ENCODE data around the gene C3orf22.

The C3orf22 gene

GRCh38 chr3:126573492-126574117 lies 14.9 kb upstream of the C3orf22 start:
- Histone ChIP-seq H3K27me3 (ENCODE audit: control insufficient read depth, insufficient read depth, low read length) (no peaks in the 10 kb centered on the region), H3K4me3 (ENCODE audit: low read depth, low read length) (no peak overlapping the region), H3K4me1 (ENCODE audit: control insufficient read depth, insufficient read depth, low read length) (no peaks in the 10 kb centered on the region), H3K9me3 (ENCODE audit: control insufficient read depth, insufficient read depth, low read length) (no peaks in the 10 kb centered on the region), H3K9ac (ENCODE audit: low read depth, low read length) (no peak overlapping the region), H3K36me3 (ENCODE audit: control insufficient read depth, insufficient read depth, low read length) (no peaks in the 10 kb centered on the region)

DNA sequence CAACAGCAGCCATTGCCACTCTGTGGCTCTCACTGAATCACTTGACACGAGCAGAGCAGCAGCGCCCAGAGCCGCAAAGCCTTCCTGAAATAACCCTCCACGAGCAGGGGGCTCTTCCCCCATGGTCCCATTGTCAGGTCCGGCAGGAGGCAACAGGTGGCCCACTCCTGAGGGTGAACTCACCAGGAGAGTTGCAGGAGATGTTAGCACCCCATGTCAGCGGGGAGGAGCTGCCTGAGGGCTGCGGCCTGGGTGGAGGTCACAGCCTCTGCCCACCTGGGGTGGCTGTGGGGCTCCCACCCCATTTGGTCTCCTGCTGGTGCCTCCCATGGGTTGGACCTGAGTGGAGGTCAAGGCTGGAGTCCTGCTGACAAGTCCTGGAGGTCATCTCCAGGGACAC lies 12.3 kb upstream of the C3orf22 start:
- Histone ChIP-seq H3K9me3 (ENCODE audit: control insufficient read depth, insufficient read depth, low read length) (no peaks in the 10 kb centered on the region), H3K4me3 (ENCODE audit: low read depth, low read length) (no peak overlapping the region)

GRCh38 chr3:126570103-126570541 lies 11.4 kb upstream of the C3orf22 start:
- Histone ChIP-seq H3K4me3 (ENCODE audit: low read depth, low read length) (no peak overlapping the region), H3K9me3 (ENCODE audit: control insufficient read depth, insufficient read depth, low read length) (no peaks in the 10 kb centered on the region), H3K9ac (ENCODE audit: low read depth, low read length) (no peak overlapping the region), H3K4me1 (ENCODE audit: control insufficient read depth, insufficient read depth, low read length) (no peaks in the 10 kb centered on the region), H3K27me3 (ENCODE audit: control insufficient read depth, insufficient read depth, low read length) (no peaks in the 10 kb centered on the region), H3K36me3 (ENCODE audit: control insufficient read depth, insufficient read depth, low read length) (no peaks in the 10 kb centered on the region)

More for the DNA sequence above, 12.3 kb upstream of the C3orf22 start:
- Histone ChIP-seq H3K9ac (ENCODE audit: low read depth, low read length) (no peak overlapping the region), H3K4me1 (ENCODE audit: control insufficient read depth, insufficient read depth, low read length) (no peaks in the 10 kb centered on the region), H3K27me3 (ENCODE audit: control insufficient read depth, insufficient read depth, low read length) (no peaks in the 10 kb centered on the region), H3K36me3 (ENCODE audit: control insufficient read depth, insufficient read depth, low read length) (no peaks in the 10 kb centered on the region)

DNA sequence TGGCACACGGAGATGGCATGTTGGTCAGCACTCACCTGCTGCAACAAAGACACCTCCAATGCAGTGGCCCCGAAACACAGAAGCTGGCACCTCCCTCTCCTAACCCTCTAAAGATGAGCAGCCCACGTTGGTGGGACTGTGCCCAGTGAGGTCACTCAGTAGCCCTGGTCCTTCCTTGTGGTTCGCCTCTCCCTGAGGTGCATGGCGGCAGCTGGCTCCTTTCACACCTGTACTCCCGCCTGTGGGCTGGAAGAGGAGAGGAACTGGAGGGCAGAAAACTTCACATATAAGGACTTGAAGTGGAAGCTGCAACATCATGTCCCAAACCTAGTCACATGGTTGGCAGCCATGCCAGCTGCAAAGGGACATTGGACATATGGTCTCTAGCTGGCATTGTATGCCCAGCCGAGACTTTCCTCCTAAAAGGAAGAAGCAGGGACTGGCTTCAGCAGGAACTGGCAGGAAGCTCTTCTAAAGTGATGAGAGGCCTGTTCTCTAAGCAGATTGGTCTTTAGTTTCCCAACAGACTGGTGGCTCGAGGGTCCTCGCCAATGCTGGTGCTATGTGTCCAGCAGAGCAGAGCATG lies 10.8 kb upstream of the C3orf22 start:
- Histone ChIP-seq H3K9me3 (ENCODE audit: control insufficient read depth, insufficient read depth, low read length) (no peaks in the 10 kb centered on the region), H3K4me1 (ENCODE audit: control insufficient read depth, insufficient read depth, low read length) (no peaks in the 10 kb centered on the region), H3K27me3 (ENCODE audit: control insufficient read depth, insufficient read depth, low read length) (no peaks in the 10 kb centered on the region), H3K4me3 (ENCODE audit: low read depth, low read length) (no peak overlapping the region), H3K36me3 (ENCODE audit: control insufficient read depth, insufficient read depth, low read length) (no peaks in the 10 kb centered on the region), H3K9ac (ENCODE audit: low read depth, low read length) (no peak overlapping the region)

- Histone ChIP-seq H3K9me3 (ENCODE audit: control insufficient read depth, insufficient read depth, low read length) (no peaks in the 10 kb centered on the region), H3K4me3 (ENCODE audit: low read depth, low read length) (no peak overlapping the region), H3K4me1 (ENCODE audit: control insufficient read depth, insufficient read depth, low read length) (no peaks in the 10 kb centered on the region), H3K36me3 (ENCODE audit: control insufficient read depth, insufficient read depth, low read length) (no peaks in the 10 kb centered on the region), H3K27me3 (ENCODE audit: control insufficient read depth, insufficient read depth, low read length) (no peaks in the 10 kb centered on the region), H3K9ac (ENCODE audit: low read depth, low read length) (no peak overlapping the region)
These were observed 10.1 kb upstream of the C3orf22 start for GRCh38 chr3:126568776-126569342.

- no peaks in the 10 kb centered on the region for H3K27me3 ChIP-seq (ENCODE audit: control insufficient read depth, insufficient read depth, low read length)
- no peak overlapping the region for H3K9ac ChIP-seq (ENCODE audit: low read depth, low read length)
- no peaks in the 10 kb centered on the region for H3K9me3 ChIP-seq (ENCODE audit: control insufficient read depth, insufficient read depth, low read length)
- H3K4me1 ChIP-seq (ENCODE audit: control insufficient read depth, insufficient read depth, low read length): no peaks in the 10 kb centered on the region
- H3K4me3 ChIP-seq (ENCODE audit: low read depth, low read length): no peak overlapping the region
- H3K36me3 ChIP-seq (ENCODE audit: control insufficient read depth, insufficient read depth, low read length): no peaks in the 10 kb centered on the region
These were observed 9.1 kb upstream of the C3orf22 start for GRCh38 chr3:126567696-126568438.

DNA sequence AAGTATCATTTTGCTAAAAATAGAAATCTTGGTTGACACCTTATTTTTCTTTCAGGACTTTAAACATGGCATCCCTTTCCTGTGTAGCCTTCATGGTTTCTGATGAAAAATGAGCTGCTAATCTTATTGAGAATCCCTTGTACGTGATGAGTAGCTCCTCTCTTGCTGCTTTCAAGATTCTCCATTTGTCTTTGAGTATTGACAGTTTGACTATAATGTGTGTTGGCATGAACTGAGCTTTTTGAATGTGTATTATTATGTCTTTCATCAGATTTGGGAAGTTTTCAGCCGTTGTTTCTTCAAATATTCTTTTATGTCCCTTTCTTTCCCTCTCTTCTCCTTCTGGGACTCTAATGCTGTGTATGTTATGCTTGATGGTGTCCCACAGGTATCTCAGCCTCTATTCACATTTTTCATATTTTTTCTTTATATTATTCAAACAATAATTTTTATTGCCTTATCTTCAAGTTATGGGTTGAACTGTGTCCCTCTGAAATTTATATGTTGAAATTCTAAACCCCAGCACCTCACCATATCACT lies 4.1 kb upstream of the C3orf22 start:
- Histone ChIP-seq H3K4me3 (ENCODE audit: low read depth, low read length) (no peak overlapping the region), H3K27me3 (ENCODE audit: control insufficient read depth, insufficient read depth, low read length) (no peaks in the 10 kb centered on the region), H3K4me1 (ENCODE audit: control insufficient read depth, insufficient read depth, low read length) (no peaks in the 10 kb centered on the region), H3K9me3 (ENCODE audit: control insufficient read depth, insufficient read depth, low read length) (no peaks in the 10 kb centered on the region), H3K36me3 (ENCODE audit: control insufficient read depth, insufficient read depth, low read length) (no peaks in the 10 kb centered on the region), H3K9ac (ENCODE audit: low read depth, low read length) (no peak overlapping the region)

DNA sequence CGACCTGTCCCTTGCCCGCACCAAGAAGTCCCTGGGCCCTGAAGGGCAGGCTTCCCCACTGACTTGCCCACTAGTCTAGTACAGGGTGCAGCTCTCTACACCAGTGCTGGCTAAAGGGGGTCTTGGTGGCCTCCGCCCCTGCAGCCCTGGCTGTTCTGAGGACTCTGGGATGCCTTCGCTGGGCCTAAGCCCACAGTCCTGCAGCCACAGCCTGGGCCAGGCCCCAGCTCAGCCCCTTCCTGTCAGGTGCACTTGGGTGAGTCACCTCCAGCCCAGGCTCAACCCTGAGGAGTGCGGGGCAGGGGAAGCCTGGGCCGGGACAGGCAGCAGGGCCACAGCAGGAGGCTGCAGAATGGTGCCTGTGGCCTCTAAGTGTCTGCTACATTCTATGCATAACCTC lies 971 bp downstream of the C3orf22 start:
- Histone ChIP-seq H3K36me3 (ENCODE audit: control insufficient read depth, insufficient read depth, low read length) (no peaks in the 10 kb centered on the region), H3K4me1 (ENCODE audit: control insufficient read depth, insufficient read depth, low read length) (no peaks in the 10 kb centered on the region), H3K4me3 (ENCODE audit: low read depth, low read length) (no peak overlapping the region), H3K9me3 (ENCODE audit: control insufficient read depth, insufficient read depth, low read length) (no peaks in the 10 kb centered on the region), H3K27me3 (ENCODE audit: control insufficient read depth, insufficient read depth, low read length) (no peaks in the 10 kb centered on the region), H3K9ac (ENCODE audit: low read depth, low read length) (no peak overlapping the region)

DNA sequence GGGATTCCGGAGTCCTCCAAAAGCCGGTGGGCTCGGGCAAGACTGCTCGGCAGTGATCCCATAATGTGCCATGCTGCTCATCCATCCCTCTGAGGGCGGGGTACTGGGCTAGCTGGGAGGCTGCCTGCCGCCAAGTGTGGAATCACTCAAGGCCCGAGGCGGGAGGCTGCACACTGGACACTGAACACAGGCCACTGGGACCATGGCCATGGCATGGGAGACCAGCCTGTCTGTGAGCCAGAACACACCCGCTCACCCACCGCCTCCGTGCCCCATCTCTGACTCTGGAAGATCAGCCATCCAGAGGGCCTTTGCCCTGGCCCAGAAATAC lies 1.4 kb downstream of the C3orf22 start:
- H3K27me3 ChIP-seq (ENCODE audit: control insufficient read depth, insufficient read depth, low read length): no peaks in the 10 kb centered on the region
- H3K9me3 ChIP-seq (ENCODE audit: control insufficient read depth, insufficient read depth, low read length): no peaks in the 10 kb centered on the region
- H3K36me3 ChIP-seq (ENCODE audit: control insufficient read depth, insufficient read depth, low read length): no peaks in the 10 kb centered on the region
- no peak overlapping the region for H3K9ac ChIP-seq (ENCODE audit: low read depth, low read length)
- H3K4me1 ChIP-seq (ENCODE audit: control insufficient read depth, insufficient read depth, low read length): no peaks in the 10 kb centered on the region
- no peak overlapping the region for H3K4me3 ChIP-seq (ENCODE audit: low read depth, low read length)

DNA sequence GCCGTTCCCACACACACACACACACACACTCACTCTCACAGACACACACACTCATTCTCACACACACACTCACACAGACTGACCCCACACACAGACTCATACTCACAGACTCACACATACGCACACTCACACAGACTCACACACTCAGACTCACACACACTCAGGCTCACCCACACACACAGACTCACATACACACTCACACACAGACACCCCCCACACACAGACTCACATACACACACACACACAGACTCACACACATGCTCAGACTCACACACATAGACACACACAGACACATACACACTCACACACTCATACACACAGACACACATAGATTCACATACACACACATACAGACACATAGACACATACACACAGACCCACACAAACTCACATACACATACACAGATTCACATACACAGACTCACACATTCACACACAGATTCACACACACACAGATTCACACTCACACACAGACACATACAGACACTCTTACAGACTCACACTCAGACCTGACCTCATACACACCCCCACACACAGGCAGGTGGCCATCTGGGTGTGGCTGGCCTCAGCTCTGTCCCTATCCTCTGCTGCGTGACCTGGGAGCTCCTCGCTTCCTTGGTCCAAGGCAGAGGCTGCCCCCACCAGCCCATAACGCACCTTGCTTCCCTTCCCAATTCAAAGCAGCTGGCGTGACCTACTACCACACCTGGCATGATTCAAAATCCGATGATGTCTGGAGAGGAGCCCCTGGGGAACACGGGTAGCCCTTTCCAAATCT lies 1.9 kb downstream of the C3orf22 start:
- Histone ChIP-seq H3K4me1 (ENCODE audit: control insufficient read depth, insufficient read depth, low read length) (no peaks in the 10 kb centered on the region), H3K4me3 (ENCODE audit: low read depth, low read length) (no peak overlapping the region), H3K9ac (ENCODE audit: low read depth, low read length) (no peak overlapping the region), H3K27me3 (ENCODE audit: control insufficient read depth, insufficient read depth, low read length) (no peaks in the 10 kb centered on the region), H3K36me3 (ENCODE audit: control insufficient read depth, insufficient read depth, low read length) (no peaks in the 10 kb centered on the region), H3K9me3 (ENCODE audit: control insufficient read depth, insufficient read depth, low read length) (no peaks in the 10 kb centered on the region)

- Histone ChIP-seq H3K27me3 (ENCODE audit: control insufficient read depth, insufficient read depth, low read length) (no peaks in the 10 kb centered on the region), H3K4me1 (ENCODE audit: control insufficient read depth, insufficient read depth, low read length) (no peaks in the 10 kb centered on the region), H3K9me3 (ENCODE audit: control insufficient read depth, insufficient read depth, low read length) (no peaks in the 10 kb centered on the region), H3K36me3 (ENCODE audit: control insufficient read depth, insufficient read depth, low read length) (no peaks in the 10 kb centered on the region), H3K9ac (ENCODE audit: low read depth, low read length) (no peak overlapping the region), H3K4me3 (ENCODE audit: low read depth, low read length) (no peak overlapping the region)
These were observed 2.7 kb downstream of the C3orf22 start for GRCh38 chr3:126555795-126556636.
